ENCODE data around the gene BABAM2. TPM values are rescaled to one million over a fixed set of nuclear protein-coding genes. Genes with fewer than 3 reads are reported as not detected.

BABAM2 gene
- total RNA-seq, 6 experiments from 2014 or later: 17.1 to 39.4 (median 25.5) TPM

GRCh38 chr2:28119631-28120030 is 229.1 kb downstream of the BABAM2 start:
- no peaks in the 10 kb centered on the region for H3K27me3 ChIP-seq
- ATAC-seq (no peak), DNase-seq (no peak)
- H3K4me3 ChIP-seq: no peak overlapping the region
- WGBS (ENCODE audit: insufficient coverage, low coverage, low lambda C conversion rate, missing lambda C conversion rate): 100% methylated on average over 1 of the region's 1 CpG
- no peaks in the 10 kb centered on the region for H3K4me1 ChIP-seq
- intact Hi-C loops (cut with DNase I): no loop called here
- no peak overlapping the region for H3K27ac ChIP-seq
- TF ChIP-seq, protein P1, sequence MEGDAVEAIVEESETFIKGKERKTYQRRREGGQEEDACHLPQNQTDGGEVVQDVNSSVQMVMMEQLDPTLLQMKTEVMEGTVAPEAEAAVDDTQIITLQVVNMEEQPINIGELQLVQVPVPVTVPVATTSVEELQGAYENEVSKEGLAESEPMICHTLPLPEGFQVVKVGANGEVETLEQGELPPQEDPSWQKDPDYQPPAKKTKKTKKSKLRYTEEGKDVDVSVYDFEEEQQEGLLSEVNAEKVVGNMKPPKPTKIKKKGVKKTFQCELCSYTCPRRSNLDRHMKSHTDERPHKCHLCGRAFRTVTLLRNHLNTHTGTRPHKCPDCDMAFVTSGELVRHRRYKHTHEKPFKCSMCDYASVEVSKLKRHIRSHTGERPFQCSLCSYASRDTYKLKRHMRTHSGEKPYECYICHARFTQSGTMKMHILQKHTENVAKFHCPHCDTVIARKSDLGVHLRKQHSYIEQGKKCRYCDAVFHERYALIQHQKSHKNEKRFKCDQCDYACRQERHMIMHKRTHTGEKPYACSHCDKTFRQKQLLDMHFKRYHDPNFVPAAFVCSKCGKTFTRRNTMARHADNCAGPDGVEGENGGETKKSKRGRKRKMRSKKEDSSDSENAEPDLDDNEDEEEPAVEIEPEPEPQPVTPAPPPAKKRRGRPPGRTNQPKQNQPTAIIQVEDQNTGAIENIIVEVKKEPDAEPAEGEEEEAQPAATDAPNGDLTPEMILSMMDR (IDR thresholded peaks at IDR 0.05): no peak
- no peak for TF ChIP-seq POLR2A (IDR thresholded peaks at IDR 0.05)
- no peaks in the 10 kb centered on the region for H3K9me3 ChIP-seq
- no peaks in the 10 kb centered on the region for H3K36me3 ChIP-seq

- no peaks in the 10 kb centered on the region for H3K9me3 ChIP-seq
- TF ChIP-seq POLR2A (IDR thresholded peaks at IDR 0.05): no peak
- TF ChIP-seq, protein P1 (IDR thresholded peaks at IDR 0.05): no peak
- no peak for ATAC-seq
- H3K36me3 ChIP-seq: no peaks in the 10 kb centered on the region
- H3K27me3 ChIP-seq: no peaks in the 10 kb centered on the region
- H3K27ac ChIP-seq: no peak overlapping the region
- peaks cover 0 to under 1% (median 0%) of the 10 kb centered on the region in 4 donors for H3K4me1 ChIP-seq
- DNase-seq: no peak
- intact Hi-C loops (cut with DNase I): no loop called here
- WGBS (ENCODE audit: insufficient coverage, low coverage, low lambda C conversion rate, missing lambda C conversion rate): 80% methylated on average over 2 of the region's 2 CpGs
- no peak overlapping the region for H3K4me3 ChIP-seq
Observed at GRCh38 chr2:28128281-28128950, 237.9 kb downstream of the BABAM2 start.

GRCh38 chr2:28129955-28130695 is 239.6 kb downstream of the BABAM2 start:
- DNase-seq: no peak
- no peaks in the 10 kb centered on the region for H3K27me3 ChIP-seq
- intact Hi-C loops (cut with DNase I): no loop called here
- ATAC-seq: no peak
- no peak for TF ChIP-seq POLR2A (IDR thresholded peaks at IDR 0.05)
- TF ChIP-seq, protein P1 (IDR thresholded peaks at IDR 0.05): no peak
- H3K9me3 ChIP-seq: no peaks in the 10 kb centered on the region
- H3K4me3 ChIP-seq: no peak overlapping the region
- WGBS (ENCODE audit: insufficient coverage, low coverage, low lambda C conversion rate, missing lambda C conversion rate): 100% methylated on average over 2 of the region's 4 CpGs
- no peak overlapping the region for H3K27ac ChIP-seq
- peaks cover 0 to 13% (median 3%) of the 10 kb centered on the region in 4 donors for H3K4me1 ChIP-seq
- H3K36me3 ChIP-seq: no peaks in the 10 kb centered on the region

GRCh38 chr2:28133778-28134177 is 243.2 kb downstream of the BABAM2 start:
- no peaks in the 10 kb centered on the region for H3K9me3 ChIP-seq
- H3K27ac ChIP-seq: peak overlapping the region in 2 of 3 donors; percentile 16 to 21
- DNase-seq: no peak
- no peaks in the 10 kb centered on the region for H3K27me3 ChIP-seq
- intact Hi-C loops (cut with DNase I): no loop called here
- no peaks in the 10 kb centered on the region for H3K36me3 ChIP-seq
- TF ChIP-seq POLR2A (IDR thresholded peaks at IDR 0.05): no peak
- TF ChIP-seq, protein P1 (IDR thresholded peaks at IDR 0.05): no peak
- WGBS (ENCODE audit: insufficient coverage, low coverage, low lambda C conversion rate, missing lambda C conversion rate): 65% methylated on average over 9 of the region's 9 CpGs
- H3K4me3 ChIP-seq: no peak overlapping the region
- H3K4me1 ChIP-seq: peaks cover 0 to 22% (median 3%) of the 10 kb centered on the region in 4 donors
- ATAC-seq: no peak

Data from right lobe of liver (tissue), 6 donors.